HG02763 (cell line): ENCODE data around the gene FGFR4.

Source experiments
- ATAC-seq: cut with Tn5 transposase; IDR thresholded peaks from one replicate; pipeline ENCODE4 v1.9.1; 2021; ENCODE audit warnings: mild to moderate bottlenecking, moderate library complexity; ENCODE audit not compliant: unreplicated experiment

Gene FGFR4

GRCh38 chr5:177131019-177131320 is 44.3 kb downstream of the FGFR4 start:
- no peak for ATAC-seq

GRCh38 chr5:177131352-177132135 is 44.8 kb downstream of the FGFR4 start:
- no peak for ATAC-seq

GRCh38 chr5:177132136-177133095 is 45.7 kb downstream of the FGFR4 start:
- ATAC-seq, result no peak

GRCh38 chr5:177133096-177133852 is 46.6 kb downstream of the FGFR4 start, which contains the start of gene NSD1:
Gene NSD1, plus strand, starts transcription at chr5:177133773. Its CDS starts 1,331 bp downstream, at chr5:177135104.
- ATAC-seq, result peak; percentile 54

- ATAC-seq, result peak; percentile 18
Measured at GRCh38 chr5:177133853-177134696, 47.4 kb downstream of the FGFR4 start.

DNA sequence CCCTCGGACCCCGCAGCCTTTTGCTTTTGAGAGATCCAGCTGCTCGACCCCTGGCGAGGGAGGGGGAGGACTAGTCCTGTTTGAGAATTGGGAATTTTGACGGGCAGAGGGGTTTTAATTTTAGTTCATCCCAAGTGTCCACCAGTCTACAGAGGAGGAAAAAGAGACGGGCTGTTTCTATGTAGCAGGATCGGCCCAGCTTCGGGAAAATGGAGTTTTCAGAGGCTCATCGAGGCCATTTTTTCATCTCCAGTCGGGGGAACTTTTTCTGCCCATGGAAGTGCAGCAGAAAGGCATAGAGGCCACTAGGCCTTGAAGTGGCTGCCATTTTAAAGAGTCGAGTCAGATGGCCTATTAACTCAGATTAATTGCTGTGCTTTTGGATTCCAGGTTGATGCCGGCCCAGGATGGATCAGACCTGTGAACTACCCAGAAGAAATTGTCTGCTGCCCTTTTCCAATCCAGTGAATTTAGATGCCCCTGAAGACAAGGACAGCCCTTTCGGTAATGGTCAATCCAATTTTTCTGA is 48.0 kb downstream of the FGFR4 start:
- ATAC-seq, result no peak

- no peak for ATAC-seq
Measured at GRCh38 chr5:177140312-177140711, 53.6 kb downstream of the FGFR4 start.

DNA sequence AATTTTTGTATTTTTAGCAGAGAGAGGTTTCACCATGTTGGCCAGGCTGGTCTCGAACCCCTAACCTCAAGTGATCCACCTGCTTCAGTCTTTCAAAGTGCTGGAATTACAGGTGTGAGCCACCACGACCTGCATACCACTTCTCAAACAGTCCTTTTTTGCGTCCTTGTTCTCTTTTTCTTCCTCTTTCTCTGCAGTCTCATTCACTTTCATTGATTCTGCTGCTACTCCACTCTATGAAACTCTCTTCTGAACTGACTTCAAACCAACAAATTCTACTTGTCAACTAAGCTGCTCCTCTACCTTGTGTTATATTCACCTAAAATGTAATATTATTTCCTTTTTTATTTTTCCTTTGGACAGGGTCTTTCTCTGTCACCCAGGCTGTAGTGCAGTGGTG is 54.8 kb downstream of the FGFR4 start:
- no peak for ATAC-seq

GRCh38 chr5:177142098-177142611 is 55.4 kb downstream of the FGFR4 start:
- ATAC-seq, result no peak

DNA sequence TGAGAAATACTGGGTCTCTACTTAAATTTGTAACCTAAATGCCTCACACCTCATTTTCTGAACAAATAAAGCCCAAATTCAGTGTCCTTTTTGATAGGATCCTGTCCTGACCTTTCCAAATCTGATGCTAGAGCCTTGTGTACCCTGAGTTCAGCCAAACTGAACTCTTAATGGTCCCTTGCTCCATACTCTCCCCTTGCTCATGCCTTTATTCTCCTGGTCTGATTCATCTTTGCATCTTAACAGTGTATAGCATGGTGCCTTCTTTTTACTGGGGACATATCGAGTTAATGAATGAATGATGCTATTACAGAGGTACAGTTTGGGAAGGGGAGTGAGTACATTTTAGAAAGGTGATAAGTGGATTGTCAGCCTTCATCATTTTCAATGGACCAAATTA is 56.1 kb downstream of the FGFR4 start:
- ATAC-seq, result no peak

GRCh38 chr5:177146891-177147638 is 60.4 kb downstream of the FGFR4 start:
- ATAC-seq, result no peak
